KMS-11 (cell line): ENCODE measurements around the gene ALS2CL.

Experiments
- H2AFZ ChIP-seq: fragments of 200-600 bp; sonication (generic); 2 replicates; pipeline ENCODE4 v1.6.1; 2016; ENCODE audit warnings: antibody characterized with exemption, mixed run types, low read depth
- H3K27ac ChIP-seq: fragments of 200-600 bp; sonication (generic); 2 replicates; pipeline ENCODE4 v1.6.1; 2016; ENCODE audit warnings: mild to moderate bottlenecking, mixed run types
- H3K27me3 ChIP-seq: fragments of 200-600 bp; sonication (generic); 2 replicates; pipeline ENCODE4 v1.6.1; 2017; ENCODE audit warnings: mild to moderate bottlenecking, low read depth, mixed run types, moderate library complexity; ENCODE audit not compliant: insufficient read depth
- H3K36me3 ChIP-seq: fragments of 200-600 bp; sonication (generic); 2 replicates; pipeline ENCODE4 v1.6.1; 2017; ENCODE audit warnings: mild to moderate bottlenecking, mixed run types; ENCODE audit not compliant: insufficient read depth
- H3K4me1 ChIP-seq: fragments of 200-600 bp; sonication (generic); 2 replicates; pipeline ENCODE4 v1.6.1; 2016; ENCODE audit warnings: mild to moderate bottlenecking, low read depth, mixed run types; ENCODE audit not compliant: poor library complexity, severe bottlenecking
- H3K4me2 ChIP-seq: fragments of 200-600 bp; sonication (generic); 2 replicates; pipeline ENCODE4 v1.7.0; 2016; ENCODE audit warnings: mild to moderate bottlenecking, mixed run types
- H3K4me3 ChIP-seq: fragments of 200-600 bp; sonication (generic); IDR thresholded peaks from 2 replicates; pipeline ENCODE4 v1.6.1; 2017; ENCODE audit warnings: low read depth, low read length, mixed read lengths; ENCODE audit not compliant: insufficient read depth
- H3K79me2 ChIP-seq: fragments of 200-600 bp; sonication (generic); 2 replicates; pipeline ENCODE4 v1.6.1; 2016; ENCODE audit warnings: low read depth, mixed run types; ENCODE audit not compliant: insufficient read depth
- H3K9ac ChIP-seq: fragments of 200-600 bp; sonication (generic); 2 replicates; pipeline ENCODE4 v1.6.1; 2016; ENCODE audit warnings: mild to moderate bottlenecking, mixed run types
- H4K20me1 ChIP-seq: fragments of 200-600 bp; sonication (generic); 2 replicates; pipeline ENCODE4 v1.6.1; 2016; ENCODE audit warnings: mild to moderate bottlenecking, mixed run types; ENCODE audit not compliant: insufficient read depth
- CTCF ChIP-seq: fragments of 200-600 bp; sonication (generic); conservative IDR thresholded peaks from 2 replicates; pipeline ENCODE4 v1.6.1; 2017; ENCODE audit warnings: low read depth, mild to moderate bottlenecking, antibody characterized with exemption, low read length, moderate library complexity, mixed read lengths

ALS2CL gene

GRCh38 chr3:46702246-46703012, 8.9 kb upstream of the ALS2CL start:
- Histone ChIP-seq H3K36me3 (no peaks in the 10 kb centered on the region), H3K4me1 (no peaks in the 10 kb centered on the region), H3K9ac (no peak overlapping the region), H3K79me2 (no peaks in the 10 kb centered on the region), H4K20me1 (no peaks in the 10 kb centered on the region), H3K4me3 (no peak overlapping the region), H3K27me3 (no peaks in the 10 kb centered on the region), H3K4me2 (no peak overlapping the region), H2AFZ (no peak overlapping the region), H3K27ac (no peak overlapping the region)
- no peak for TF ChIP-seq CTCF

- H3K4me1 ChIP-seq, result no peaks in the 10 kb centered on the region
- H3K36me3 ChIP-seq, result no peaks in the 10 kb centered on the region
- no peaks in the 10 kb centered on the region for H4K20me1 ChIP-seq
- no peak within 1 kb of the TSS for H3K4me2 ChIP-seq
- H2AFZ ChIP-seq, result no peak within 1 kb of the TSS
- TF ChIP-seq CTCF, result no peak
- no peak within 1 kb of the TSS for H3K27ac ChIP-seq
- H3K9ac ChIP-seq, result no peak within 1 kb of the TSS
- H3K27me3 ChIP-seq, result no peaks in the 10 kb centered on the region
- H3K4me3 ChIP-seq, result no peak within 1 kb of the TSS
- H3K79me2 ChIP-seq, result no peaks in the 10 kb centered on the region
These were observed 7.9 kb upstream of the ALS2CL start, which contains the start of gene TMIE for GRCh38 chr3:46701181-46701939. TSS of gene TMIE (plus strand) at chr3:46701392. CDS start at chr3:46701488, 96 bp downstream.

GRCh38 chr3:46700772-46701171, 7.3 kb upstream of the ALS2CL start:
- Histone ChIP-seq H3K79me2 (no peaks in the 10 kb centered on the region), H2AFZ (no peak overlapping the region), H4K20me1 (no peaks in the 10 kb centered on the region), H3K4me1 (no peaks in the 10 kb centered on the region), H3K9ac (no peak overlapping the region), H3K4me2 (no peak overlapping the region), H3K27ac (no peak overlapping the region), H3K36me3 (no peaks in the 10 kb centered on the region), H3K27me3 (no peaks in the 10 kb centered on the region), H3K4me3 (no peak overlapping the region)
- no peak for TF ChIP-seq CTCF

- no peaks in the 10 kb centered on the region for H3K79me2 ChIP-seq
These were observed 6.4 kb upstream of the ALS2CL start for GRCh38 chr3:46699676-46700523.

More at GRCh38 chr3:46699676-46700523, 6.4 kb upstream of the ALS2CL start:
- Histone ChIP-seq H2AFZ (no peak overlapping the region), H3K27me3 (no peaks in the 10 kb centered on the region), H3K4me3 (no peak overlapping the region), H4K20me1 (no peaks in the 10 kb centered on the region), H3K36me3 (no peaks in the 10 kb centered on the region), H3K4me2 (no peak overlapping the region), H3K4me1 (no peaks in the 10 kb centered on the region), H3K9ac (no peak overlapping the region), H3K27ac (no peak overlapping the region)
- TF ChIP-seq CTCF, result no peak
